HEK293 (cell line): ENCODE measurements around the gene CLPSL2.

Experiments used
- CTCF ChIA-PET: fragments of 350-600 bp; formaldehyde crosslinking; extraction: SDS; loops from one replicate; lab custom pipeline; 2021; ENCODE audit warnings: antibody characterized with exemption; lab: Yijun Ruan, JAX
- POLR2A ChIA-PET: fragments of 300-600 bp; formaldehyde crosslinking; extraction: SDS; loops from one replicate; lab custom pipeline; 2020; ENCODE audit warnings: antibody characterized with exemption, inconsistent platforms; lab: Yijun Ruan, JAX
- H3K27ac ChIP-seq: fragments of 200-500 bp; sonication (Bioruptor generic); 2 replicates; pipeline ENCODE4 v1.5.1; 2014; ENCODE audit warnings: low read depth, low read length, control low read depth, inconsistent platforms; ENCODE audit errors: extremely low read depth
- H3K36me3 ChIP-seq, 2 experiments: fragments of 200-500 bp in 1 of 2; sonication (Bioruptor generic) in 1 of 2; 1 replicate in 1 of 2; 2 replicates in 1 of 2; pipeline ENCODE4 v1.5.1; 2014 to 2017; ENCODE audit warnings: inconsistent platforms in 2 of 2, low read length in 2 of 2; ENCODE audit not compliant: control insufficient read depth in 2 of 2, insufficient read depth in 1 of 2
- H3K4me1 ChIP-seq: fragments of 200-500 bp; sonication (Bioruptor generic); 2 replicates; pipeline ENCODE4 v1.5.1; 2014; ENCODE audit warnings: mild to moderate bottlenecking, low read length, inconsistent platforms; ENCODE audit not compliant: control insufficient read depth, insufficient read depth
- H3K4me3 ChIP-seq: 2 replicates; pipeline ENCODE4 v1.5.1; 2011; ENCODE audit warnings: low read depth, mild to moderate bottlenecking, control low read depth, low read length, moderate library complexity
- H3K9me3 ChIP-seq: fragments of 200-500 bp; sonication (Bioruptor generic); 2 replicates; pipeline ENCODE4 v1.5.1; 2014; ENCODE audit warnings: low read depth, low read length, inconsistent platforms; ENCODE audit not compliant: control insufficient read depth, insufficient read depth
- KLF17 ChIP-seq: fragments of 450-650 bp; formaldehyde crosslinking; IDR thresholded peaks from 2 replicates; pipeline ENCODE4 v1.5.1; 2016; ENCODE audit warnings: missing biosample characterization, missing genetic modification characterization
- PRDM2 ChIP-seq: fragments of 450-650 bp; formaldehyde crosslinking; IDR thresholded peaks from 2 replicates; pipeline ENCODE4 v1.5.1; 2016; ENCODE audit warnings: missing biosample characterization, missing genetic modification characterization, borderline replicate concordance
- RBAK ChIP-seq: fragments of 450-650 bp; formaldehyde crosslinking; IDR thresholded peaks from 2 replicates; pipeline ENCODE4 v1.5.1; 2016; ENCODE audit warnings: missing biosample characterization, missing genetic modification characterization
- SETDB1 ChIP-seq: IDR thresholded peaks from one replicate; pipeline ENCODE4 v1.6.1; 2017; ENCODE audit warnings: mild to moderate bottlenecking, low read length, moderate library complexity, mixed read lengths; ENCODE audit not compliant: insufficient read length
- ZBTB7A ChIP-seq: fragments of 450-650 bp; formaldehyde crosslinking; IDR thresholded peaks from 2 replicates; pipeline ENCODE4 v1.5.1; 2016; ENCODE audit warnings: low read depth, missing biosample characterization, missing genetic modification characterization
- ZNF112 ChIP-seq: fragments of 450-650 bp; formaldehyde crosslinking; IDR thresholded peaks from 2 replicates; pipeline ENCODE4 v1.5.0; 2017; ENCODE audit warnings: missing biosample characterization, missing genetic modification characterization
- ZNF146 ChIP-seq: fragments of 450-650 bp; formaldehyde crosslinking; IDR thresholded peaks from 2 replicates; pipeline ENCODE4 v1.5.1; 2016; ENCODE audit warnings: missing biosample characterization, missing genetic modification characterization
- ZNF274 ChIP-seq, 2 experiments: fragments of 200-500 bp in 1 of 2; fragments of 450-650 bp in 1 of 2; sonication (Bioruptor generic) in 1 of 2; formaldehyde crosslinking in 1 of 2; IDR thresholded peaks; 2 replicates each; pipeline versions ENCODE4 v1.5.1 to v1.6.1; 2014 to 2016; ENCODE audit warnings: borderline replicate concordance in 1 of 2, inconsistent platforms in 1 of 2, low read length in 1 of 2, missing biosample characterization in 1 of 2, missing genetic modification characterization in 1 of 2
- ZNF350 ChIP-seq: fragments of 450-650 bp; formaldehyde crosslinking; IDR thresholded peaks from 2 replicates; pipeline ENCODE4 v1.5.0; 2017; ENCODE audit warnings: missing biosample characterization, mild to moderate bottlenecking, missing genetic modification characterization
- ZNF510 ChIP-seq: fragments of 450-650 bp; formaldehyde crosslinking; IDR thresholded peaks from 2 replicates; pipeline ENCODE4 v1.5.1; 2018; ENCODE audit warnings: mild to moderate bottlenecking, missing genetic modification characterization, missing biosample characterization; ENCODE audit not compliant: insufficient replicate concordance
- ZNF639 ChIP-seq: fragments of 450-650 bp; formaldehyde crosslinking; IDR thresholded peaks from 2 replicates; pipeline ENCODE4 v1.5.1; 2016; ENCODE audit warnings: missing biosample characterization, missing genetic modification characterization
- ZNF670 ChIP-seq: fragments of 450-650 bp; formaldehyde crosslinking; IDR thresholded peaks from 2 replicates; pipeline ENCODE4 v1.5.1; 2016; ENCODE audit warnings: missing biosample characterization, missing genetic modification characterization, low read depth
- ZNF777 ChIP-seq: fragments of 450-650 bp; formaldehyde crosslinking; IDR thresholded peaks from 2 replicates; pipeline ENCODE4 v1.5.1; 2017; ENCODE audit warnings: missing biosample characterization, missing genetic modification characterization, borderline replicate concordance
- ZXDB ChIP-seq: fragments of 450-650 bp; formaldehyde crosslinking; IDR thresholded peaks from 2 replicates; pipeline ENCODE4 v1.5.1; 2016; ENCODE audit warnings: missing biosample characterization, missing genetic modification characterization

CLPSL2 gene

GRCh38 chr6:35745509-35745908, 30.9 kb upstream of the CLPSL2 start (continued):
- no peak for TF ChIP-seq ZNF112 (tag by site-specific recombination)
- TF ChIP-seq, all 188 proteins: peak for 0

GRCh38 chr6:35746516-35746915, 29.9 kb upstream of the CLPSL2 start:
- TF ChIP-seq KLF17 (tag by site-specific recombination) (no peak), ZNF639 (tag by site-specific recombination) (no peak), ZNF510 (tag by site-specific recombination) (no peak), ZNF146 (no peak), ZNF350 (tag by site-specific recombination) (no peak), ZBTB7A (tag by site-specific recombination) (no peak), RBAK (tag by site-specific recombination) (no peak), ZXDB (tag by site-specific recombination) (no peak), ZNF670 (tag by site-specific recombination) (no peak), ZNF777 (no peak), ZNF274 (IDR thresholded peaks at IDR 0.05; ENCODE audit: low read length) (no peak), ZNF274 (tag by site-specific recombination; IDR thresholded peaks at IDR 0.05; ENCODE audit: borderline replicate concordance) (no peak)
- Histone ChIP-seq H3K9me3 (no peaks in the 10 kb centered on the region), H3K4me3 (no peak overlapping the region), H3K27ac (no peak overlapping the region), H3K36me3 (no peaks in the 10 kb centered on the region), H3K4me1 (no peaks in the 10 kb centered on the region)
- POLR2A ChIA-PET, result no interaction called here
- CTCF ChIA-PET, result interaction anchor here (0.7 to 1.4 kb wide), 3 partner anchors 11 to 162 kb away, joined by 3 to 4 read pairs (median 3); no protein-coding TSS in a partner anchor

- POLR2A ChIA-PET, result no interaction called here
- H3K36me3 ChIP-seq, result no peaks in the 10 kb centered on the region
- CTCF ChIA-PET, result interaction anchor here (1.1 to 1.7 kb wide), 2 partner anchors 9 to 10 kb away, joined by 3 to 13 read pairs; no protein-coding TSS in a partner anchor
- H3K27ac ChIP-seq, result no peak overlapping the region
- no peaks in the 10 kb centered on the region for H3K9me3 ChIP-seq
- TF ChIP-seq SETDB1 (peak; percentile 57), PRDM2 (tag by site-specific recombination) (no peak)
- no peaks in the 10 kb centered on the region for H3K4me1 ChIP-seq
- H3K4me3 ChIP-seq, result no peak overlapping the region
These were observed 28.5 kb upstream of the CLPSL2 start for GRCh38 chr6:35747877-35748276.
